Stimulated activated CD8-positive, alpha-beta memory T cell treated with anti-CD3 and anti-CD28 coated beads, Interleukin-4, amount 100 ng/mL, for 24 hours (primary cell): Measurements from ENCODE around the gene ARHGEF5.
A peak's percentile ranks its signal among the peaks of the same experiment; 100 is the strongest.
"Not testable (repeated sequence)": the region's sequence is repeated elsewhere in the genome, so short reads cannot be mapped to it uniquely, and the experiment has no call there.

Source experiments
- DNase-seq: peaks from one replicate; pipeline ENCODE4 v3.0.0-alpha.2; 2020; ENCODE audit warnings: low read depth

The ARHGEF5 gene

DNA sequence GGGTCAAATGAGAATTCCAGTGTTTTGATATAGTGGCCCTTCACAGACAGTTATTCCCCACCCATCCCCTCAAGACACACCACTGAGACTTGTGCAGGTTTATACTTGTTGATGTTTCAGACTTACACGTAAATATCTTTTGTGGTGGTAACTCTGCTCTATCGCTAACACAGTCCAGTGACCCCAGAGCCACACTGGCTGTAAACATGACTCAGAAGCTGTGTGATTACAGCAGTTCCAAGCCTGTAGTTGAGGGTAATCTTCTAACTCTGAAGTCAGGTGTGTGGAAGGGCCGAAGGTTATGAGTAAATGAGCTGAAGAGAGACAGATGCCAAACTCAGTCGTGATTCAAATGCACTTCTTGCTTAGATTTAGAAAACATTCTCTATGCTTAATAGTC lies 28.9 kb downstream of the ARHGEF5 start:
- no peak for DNase-seq

DNA sequence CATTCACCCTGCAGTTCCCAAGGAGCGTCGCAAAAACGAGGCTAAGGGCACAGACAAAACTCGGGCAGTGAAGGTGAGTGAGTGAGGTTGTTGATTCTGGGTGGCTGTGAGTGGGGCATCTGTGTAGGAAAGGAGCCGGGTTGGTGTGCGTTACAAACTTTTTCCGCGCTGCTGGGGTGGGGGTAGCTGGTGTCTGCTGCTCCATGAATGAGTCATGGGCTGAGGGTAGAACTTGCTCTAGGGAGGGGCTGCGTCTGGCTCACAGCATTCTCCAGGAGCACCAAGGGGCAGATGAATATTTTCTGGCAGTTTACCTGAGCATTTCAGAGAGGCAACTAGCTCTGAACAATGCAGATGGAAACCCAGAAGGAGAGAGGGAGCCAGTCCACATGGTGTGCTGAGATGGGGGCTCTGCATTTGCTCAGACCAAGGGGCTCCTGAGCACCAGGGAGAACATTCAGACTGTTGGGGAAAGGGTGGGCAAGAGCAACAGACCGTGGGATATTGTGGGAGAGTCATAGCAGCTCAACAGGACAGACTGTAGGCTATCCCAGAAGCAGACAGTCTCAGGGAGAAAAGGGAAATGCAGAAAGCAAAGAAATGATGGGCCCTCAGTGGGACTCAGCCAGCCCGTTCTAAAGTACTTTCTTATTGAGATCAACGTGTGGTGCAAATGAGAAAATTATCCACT lies 29.5 kb downstream of the ARHGEF5 start:
- peak; percentile 18 for DNase-seq

DNA sequence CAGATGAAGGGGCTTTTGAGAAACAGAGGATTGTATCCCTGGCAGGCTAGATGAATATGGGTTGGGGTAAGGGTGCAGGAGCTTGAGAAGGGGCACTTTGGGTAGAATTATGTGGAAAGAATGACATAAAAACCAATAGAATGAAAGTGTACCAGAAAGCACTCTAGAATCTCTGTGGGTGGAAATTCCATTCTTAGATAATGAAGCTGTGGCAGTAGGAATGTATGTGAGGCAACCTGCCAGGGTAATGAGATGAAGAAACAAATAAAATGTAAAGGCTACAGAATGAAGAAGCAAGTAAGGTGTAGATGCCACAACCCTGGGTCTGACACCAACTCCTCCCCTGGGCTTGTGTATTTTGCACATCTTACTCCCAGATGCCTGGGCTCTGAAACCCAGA lies 31.5 kb downstream of the ARHGEF5 start:
- DNase-seq, result no peak

DNA sequence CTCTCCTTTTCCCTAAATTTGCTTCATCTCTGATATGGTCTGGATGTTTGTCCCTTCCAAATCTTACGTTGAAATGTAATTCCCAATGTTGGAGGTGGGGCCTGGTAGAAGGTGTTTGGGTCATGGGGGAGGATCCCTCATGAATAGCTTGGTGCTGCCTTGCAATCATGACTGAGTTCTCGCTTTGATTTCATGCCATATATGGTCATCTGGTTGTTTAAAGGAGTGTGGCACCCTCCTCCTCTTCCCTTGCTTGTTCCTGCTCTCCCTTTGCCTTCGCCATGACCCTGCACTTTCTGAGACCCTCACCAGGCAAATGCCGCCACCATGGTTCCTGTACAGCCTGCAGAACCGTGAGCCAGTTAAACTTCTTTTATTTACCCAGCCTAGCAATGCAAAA lies 33.7 kb downstream of the ARHGEF5 start:
- DNase-seq, result no peak

DNA sequence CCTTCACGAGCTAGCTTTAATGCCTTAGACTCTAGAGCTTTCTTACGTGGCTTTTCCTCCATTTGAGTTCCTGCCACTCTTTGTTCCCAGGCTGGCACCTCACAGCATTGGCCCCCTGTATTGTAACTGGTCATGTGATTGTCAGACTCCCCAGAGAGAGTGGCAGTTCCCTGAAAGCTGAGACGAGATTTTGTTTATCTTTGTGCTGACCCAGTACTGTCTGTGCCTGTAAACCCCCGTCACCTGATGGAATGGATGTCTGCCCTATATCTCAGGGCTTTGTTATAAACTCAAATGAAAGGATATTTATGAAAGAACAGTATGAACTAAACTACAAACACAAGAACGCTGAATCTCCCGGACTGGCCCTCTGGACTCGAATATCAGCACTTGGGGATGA lies 35.3 kb downstream of the ARHGEF5 start:
- DNase-seq, result no peak

DNA sequence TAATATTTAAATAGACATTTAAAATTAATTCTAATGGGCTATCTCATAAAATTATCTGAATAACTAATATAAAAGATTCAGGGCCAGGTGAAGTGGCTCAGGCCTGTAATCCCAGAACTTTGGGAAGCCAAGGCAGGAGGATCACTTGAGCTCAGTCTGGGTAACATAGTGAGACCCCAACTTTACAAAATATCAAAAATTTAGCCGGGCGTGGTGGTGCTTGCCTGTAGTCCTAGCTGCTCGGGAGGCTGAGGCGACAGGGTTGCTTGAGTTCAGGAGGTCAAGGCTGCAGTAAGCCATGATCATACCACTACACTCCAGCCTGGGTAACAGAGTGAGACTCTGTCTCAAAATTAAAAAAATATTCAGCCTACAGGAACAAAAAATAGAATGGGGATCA lies 35.8 kb downstream of the ARHGEF5 start:
- DNase-seq, result no peak

DNA sequence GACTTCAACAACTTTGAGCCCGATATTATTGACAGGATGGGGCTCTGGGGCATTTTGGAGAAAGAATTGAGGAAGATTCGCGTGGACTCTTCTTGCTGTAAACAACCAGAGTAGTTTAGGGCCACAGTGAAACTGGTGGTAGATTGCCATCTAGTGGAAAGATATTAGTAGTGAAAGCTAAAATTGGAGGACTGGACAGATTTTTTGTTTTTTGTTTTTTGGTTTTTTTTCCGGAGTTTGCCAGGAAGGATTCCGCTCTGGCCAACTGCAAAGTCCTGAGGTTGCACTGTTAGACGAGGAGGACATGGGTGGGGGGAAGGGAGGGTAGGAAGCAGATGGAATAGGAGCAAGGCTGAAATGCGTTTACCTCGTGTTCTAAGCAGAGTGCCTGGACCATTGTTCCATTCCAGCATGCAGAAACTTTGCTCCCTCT lies 36.6 kb downstream of the ARHGEF5 start:
- DNase-seq, result no peak

DNA sequence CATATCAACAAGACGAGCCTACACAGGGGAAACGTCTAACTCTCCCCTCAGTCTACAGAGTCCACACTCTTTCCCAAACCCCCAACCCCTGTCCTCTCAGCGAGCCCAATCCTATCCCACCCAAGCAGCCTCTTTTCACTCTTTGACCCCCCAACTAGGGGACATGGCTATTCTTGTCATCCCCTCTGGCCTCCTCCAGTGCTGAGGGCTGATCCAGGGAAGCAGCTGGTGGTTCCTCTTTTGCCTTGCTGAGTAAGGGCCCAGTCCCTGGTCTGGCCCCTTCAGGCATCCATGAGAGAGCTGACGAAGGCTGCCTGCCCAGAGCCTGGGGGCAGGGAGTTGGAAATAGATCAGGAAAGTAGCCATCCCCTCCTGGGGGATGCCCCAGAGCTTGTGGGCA lies 41.9 kb downstream of the ARHGEF5 start:
- no peak for DNase-seq

DNA sequence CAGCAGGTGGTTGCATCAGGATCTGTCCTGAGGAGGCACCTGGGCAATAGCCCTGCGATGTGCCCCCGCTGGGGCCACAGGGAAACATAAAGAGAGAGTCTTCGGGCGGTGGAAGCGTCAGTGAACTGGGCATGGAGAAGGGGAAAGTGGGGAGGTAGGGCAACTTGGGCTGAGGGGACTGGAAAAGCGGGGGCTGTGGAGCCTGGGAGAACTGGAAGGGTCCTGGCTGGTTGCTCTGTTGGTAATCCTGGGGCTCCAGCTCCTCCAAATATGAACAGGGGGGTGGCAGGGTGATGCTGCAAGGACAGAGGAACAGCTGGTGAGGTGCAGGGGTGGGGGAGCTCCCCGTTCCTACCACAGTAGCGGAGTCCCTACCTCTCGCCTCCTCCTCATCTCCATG lies 43.1 kb downstream of the ARHGEF5 start:
- DNase-seq, result no peak

DNA sequence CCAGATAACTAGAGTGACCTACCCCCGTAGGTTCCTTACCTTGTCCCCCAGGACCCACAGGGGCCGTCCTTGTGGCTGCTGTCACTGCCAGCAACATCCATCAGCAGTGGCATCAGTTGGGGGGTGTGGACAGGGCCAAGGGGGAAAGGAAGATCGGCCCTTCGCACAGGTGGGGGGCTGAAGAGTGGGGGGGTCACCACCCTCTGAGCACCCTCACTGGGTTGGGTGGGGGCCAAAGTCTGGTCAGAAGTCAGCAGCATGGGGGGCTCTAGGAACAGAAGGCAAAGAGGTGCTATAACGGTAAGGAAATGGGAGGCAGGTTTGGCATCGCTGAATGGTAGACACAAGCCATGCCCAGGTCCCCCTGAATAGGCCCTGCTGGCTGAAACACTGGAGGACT lies 43.7 kb downstream of the ARHGEF5 start:
- no peak for DNase-seq

DNA sequence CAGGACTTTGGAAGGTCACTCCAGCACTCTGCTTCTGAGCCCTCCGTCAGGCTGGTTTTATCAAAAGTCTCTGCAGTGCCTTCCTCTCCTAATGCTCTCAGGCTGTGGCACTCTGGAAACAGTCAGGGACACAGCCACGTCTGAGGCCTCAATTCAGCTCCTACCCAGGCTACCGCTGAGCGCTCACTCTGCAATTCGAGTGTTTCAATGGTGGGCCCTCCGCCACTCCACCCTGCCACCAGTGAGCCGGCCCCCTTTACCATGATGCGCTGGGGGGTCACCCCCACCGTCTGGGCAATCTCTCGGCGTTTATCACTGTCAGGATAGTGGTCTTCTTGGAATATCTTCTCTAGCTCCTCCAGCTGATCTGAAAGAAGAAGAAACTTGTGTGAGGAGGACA lies 44.7 kb downstream of the ARHGEF5 start:
- DNase-seq, result no peak

DNA sequence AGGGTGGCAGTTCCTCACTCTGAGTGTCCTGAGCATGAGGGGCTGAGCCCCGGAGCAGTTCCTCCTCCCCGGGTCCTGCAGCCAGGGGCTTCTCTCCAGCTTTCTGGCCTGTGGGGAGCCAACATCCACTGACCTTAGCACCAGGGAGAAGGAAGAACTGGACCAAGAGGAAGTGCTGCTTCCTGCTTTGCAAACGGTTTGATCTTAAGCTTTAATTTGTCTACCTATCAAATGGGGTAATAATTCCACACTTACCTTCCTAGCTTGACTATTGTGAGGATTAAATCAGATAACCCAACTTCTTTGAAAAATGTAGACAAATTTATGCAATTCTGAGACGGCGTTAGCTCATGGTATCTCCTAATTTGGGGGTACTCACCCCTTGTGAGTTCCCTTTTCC lies 46.3 kb downstream of the ARHGEF5 start:
- DNase-seq, result no peak

DNA sequence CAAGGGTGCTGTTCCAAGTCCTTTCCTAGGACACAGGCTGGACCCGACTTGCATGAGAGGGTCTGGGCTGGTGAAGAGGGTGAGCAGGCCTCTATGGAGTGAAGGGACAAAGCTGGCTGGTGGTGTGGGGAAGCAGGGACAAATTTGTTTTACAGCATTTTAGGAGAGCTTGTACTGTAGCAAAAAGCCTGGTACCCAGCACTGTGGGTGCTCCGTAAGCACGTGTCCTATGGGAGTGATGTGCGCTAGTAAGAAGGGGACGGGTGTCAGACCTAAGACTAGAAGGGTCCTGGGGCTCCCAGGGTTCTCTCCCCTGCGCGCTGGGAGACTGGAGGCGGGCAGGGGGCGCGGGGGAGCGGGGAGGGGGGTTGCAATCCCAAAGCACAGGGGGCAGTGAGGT lies 47.9 kb downstream of the ARHGEF5 start:
- no peak for DNase-seq

DNA sequence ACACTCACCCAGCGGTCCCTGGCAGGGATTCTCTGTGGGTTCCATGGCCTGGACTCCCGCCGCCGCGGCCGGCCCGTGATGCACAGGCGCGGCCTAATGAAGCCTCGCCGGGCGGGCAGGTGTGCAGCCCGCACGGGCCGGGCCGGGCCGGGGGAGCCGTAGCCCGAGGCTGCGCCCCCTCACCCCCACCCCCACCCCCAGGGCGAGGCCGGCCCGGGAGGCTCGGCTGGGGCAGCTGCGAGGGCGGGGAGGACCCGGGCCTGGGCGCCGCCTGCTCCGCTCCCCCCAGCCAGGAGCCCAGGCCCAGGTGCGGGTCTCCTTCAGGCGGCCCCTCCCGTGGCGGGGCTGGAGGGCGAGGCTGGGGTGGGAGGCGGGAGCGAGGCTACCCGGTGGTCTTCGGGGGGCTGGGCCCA lies 48.5 kb downstream of the ARHGEF5 start, which contains the start of gene NOBOX:
NOBOX (minus strand) TSS at position 45 of the 413 bp plus-strand sequence.
- DNase-seq, result no peak

DNA sequence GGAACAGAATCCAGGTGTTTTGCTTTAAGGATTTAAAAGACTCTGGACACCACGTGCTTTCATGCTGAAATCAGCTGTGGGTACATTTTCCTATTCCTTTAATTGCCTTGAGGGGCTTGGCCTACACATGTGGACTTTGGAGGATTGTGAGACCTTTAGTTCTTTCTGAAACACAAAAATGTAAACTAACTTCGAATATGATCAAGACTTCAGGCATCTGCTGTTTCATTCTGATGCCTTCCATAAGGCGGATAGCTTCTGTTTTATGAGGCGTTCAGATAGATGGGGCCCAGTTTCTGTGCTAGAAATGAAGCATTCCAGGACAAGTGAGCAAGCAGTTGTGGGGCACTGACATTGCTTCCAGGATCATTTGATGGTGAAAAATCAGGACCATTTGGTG lies 49.7 kb downstream of the ARHGEF5 start:
- DNase-seq, result no peak

DNA sequence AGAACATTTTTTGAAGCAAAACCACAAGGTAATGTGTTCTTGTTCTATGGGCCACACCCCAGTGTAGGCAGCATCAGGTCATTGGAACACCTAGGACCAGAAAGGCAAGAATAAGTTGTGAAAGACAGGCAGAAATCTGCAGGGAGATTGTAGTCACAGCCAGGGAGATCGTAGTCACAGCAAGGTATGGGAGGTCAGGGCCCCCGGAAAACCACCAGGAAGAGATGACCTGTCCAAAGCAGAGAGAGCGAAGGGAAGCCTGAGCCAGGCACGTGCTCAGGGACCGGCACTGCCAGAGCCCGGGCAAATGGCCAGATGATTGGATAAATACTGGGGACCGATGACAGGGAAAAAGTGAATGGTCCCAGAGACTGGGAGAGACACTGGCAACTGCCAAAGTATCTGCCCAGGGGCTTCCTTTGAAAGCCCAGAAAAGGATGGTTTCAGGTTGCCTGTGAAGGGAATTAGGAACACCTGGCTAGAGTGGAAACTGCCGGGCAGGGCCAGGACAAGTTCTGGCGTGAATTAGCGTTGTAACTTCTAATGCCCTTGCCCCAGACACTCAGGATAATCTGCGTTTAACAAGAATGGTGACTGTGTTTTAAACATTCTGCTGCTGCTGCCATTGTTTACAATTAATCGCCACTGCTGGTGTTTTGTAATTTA lies 52.2 kb downstream of the ARHGEF5 start:
- DNase-seq, result no peak

DNA sequence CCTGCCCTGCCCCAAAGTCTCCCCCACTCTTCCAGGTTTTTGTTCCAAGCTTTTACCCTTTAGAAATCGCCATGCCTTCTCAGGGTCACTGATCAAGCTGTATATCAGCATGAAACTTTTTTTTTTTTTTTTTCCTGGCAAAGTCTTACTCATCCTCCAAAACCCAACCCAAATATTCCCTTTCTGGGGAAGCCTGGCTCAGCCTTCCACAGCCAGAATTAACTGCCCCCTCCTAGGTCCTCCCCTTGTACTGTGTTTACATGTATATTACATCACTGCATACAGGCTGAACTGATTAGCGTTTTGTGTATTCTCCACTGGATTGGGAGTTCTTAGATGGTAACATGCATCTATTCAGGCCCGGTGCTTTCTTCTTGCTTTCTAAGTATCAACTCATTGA lies 52.9 kb downstream of the ARHGEF5 start:
- no peak for DNase-seq

DNA sequence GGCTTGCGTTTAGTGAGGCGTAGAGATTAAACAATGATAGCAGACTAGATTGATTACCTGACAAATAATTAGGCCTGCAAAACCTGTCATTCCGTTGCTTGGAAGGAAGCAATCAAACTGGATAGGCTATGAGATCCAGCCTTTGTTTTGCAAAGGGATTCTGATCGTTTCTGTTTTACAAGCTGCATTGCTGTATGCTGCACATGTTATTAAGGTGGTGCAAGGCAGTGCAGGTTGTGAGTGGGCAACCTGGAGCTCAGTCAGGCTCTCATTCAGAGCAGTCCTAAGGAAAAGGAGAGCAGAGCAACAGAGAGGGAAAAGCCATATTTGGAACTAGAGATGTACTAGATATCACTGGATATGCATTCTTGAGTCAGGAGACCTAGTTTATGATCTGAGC lies 55.2 kb downstream of the ARHGEF5 start:
- no peak for DNase-seq

DNA sequence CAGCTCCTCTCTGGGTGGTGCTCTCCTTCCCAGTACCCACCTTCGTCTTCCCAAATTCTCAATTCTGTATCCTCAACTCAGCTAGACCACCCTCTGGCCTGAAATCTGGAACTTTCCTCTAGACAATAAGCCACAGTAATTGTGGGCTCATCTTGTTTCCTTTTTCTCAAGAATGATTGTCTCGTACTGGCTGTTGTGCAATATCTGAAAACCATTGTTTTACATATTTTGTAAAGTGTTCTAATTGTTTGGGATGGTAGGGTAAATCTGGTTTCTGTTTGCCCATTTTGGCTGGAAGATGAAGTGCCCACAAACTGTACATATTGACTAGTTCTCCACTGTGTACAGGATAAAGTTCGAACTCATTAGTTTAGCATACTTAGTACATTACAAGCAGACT lies 59.6 kb downstream of the ARHGEF5 start:
- no peak for DNase-seq

DNA sequence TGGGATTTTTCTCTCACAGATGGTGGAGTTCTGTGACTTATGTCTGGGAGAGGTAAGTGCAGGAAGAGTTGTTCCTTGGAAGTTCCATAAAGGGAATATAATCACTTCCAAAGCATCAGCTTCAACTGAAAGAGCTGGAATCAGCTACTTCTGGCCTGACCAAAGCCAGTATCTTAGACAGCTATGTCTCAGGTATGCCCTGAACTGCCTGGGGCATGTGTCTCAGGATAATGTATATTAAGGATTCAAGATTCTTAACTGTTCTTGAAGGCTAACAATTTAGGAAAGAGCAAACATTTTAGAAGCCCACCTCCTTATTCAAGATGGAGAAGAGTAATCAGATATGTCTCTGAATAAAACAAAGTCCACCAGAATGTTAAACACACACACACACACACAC lies 60.7 kb downstream of the ARHGEF5 start:
- no peak for DNase-seq

DNA sequence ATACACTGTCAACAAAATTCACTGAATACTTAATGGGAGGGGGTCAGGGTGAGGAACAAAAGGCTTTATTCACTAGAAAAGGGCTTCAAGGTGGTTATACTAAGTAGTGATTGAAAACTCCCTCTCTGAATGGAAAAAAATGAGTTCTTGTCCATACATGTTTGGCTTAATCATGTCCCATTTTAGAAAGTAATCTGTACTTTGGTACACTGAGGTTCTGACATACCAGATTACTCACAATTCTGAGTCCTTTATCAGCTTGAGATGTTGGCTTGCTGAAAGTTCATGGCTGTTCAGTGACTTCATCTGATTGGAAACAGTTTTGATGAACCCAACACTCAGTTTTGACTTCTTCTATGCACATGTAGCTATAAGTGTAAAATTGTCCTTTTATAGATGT lies 61.1 kb downstream of the ARHGEF5 start:
- no peak for DNase-seq

DNA sequence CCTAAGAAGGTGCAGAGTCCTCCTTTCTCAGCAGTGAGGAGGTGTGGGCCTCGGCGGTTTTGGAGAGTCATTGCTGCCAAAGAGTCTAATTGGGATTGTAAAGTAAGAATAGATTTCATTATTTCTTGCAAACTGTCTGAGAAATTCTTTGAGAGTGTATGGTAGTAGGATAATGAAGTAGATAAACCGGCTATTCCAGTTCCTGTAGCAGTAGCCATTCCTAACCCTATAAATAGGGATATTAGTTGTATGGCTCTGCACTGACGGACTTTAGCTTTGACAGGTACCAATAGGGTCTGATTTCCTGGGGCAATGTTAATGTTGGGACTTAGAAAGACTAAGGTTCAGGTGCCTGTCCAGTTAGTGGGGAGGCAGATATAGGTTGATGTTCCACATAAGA lies 63.7 kb downstream of the ARHGEF5 start:
- DNase-seq, result not testable (repeated sequence)

DNA sequence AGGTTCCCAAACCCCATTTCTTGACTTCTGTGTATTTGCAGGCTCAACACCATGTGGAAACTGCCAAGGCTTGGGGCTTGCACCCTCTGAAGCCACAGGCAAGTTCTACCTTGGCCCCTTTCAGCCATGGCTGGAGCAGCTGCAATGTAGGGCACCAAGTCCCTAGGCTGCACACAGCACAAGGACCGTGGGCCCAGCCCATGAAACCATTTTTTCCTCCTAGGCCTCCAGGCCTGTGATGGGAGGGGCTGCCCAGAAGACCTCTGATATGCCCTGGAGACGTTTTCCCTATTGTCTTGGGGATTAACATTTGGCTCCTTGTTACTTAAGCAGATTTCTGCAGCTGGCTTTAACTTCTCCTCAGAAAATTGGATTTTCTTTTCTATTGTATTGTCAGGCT lies 72.3 kb downstream of the ARHGEF5 start:
- DNase-seq, result not testable (repeated sequence)

DNA sequence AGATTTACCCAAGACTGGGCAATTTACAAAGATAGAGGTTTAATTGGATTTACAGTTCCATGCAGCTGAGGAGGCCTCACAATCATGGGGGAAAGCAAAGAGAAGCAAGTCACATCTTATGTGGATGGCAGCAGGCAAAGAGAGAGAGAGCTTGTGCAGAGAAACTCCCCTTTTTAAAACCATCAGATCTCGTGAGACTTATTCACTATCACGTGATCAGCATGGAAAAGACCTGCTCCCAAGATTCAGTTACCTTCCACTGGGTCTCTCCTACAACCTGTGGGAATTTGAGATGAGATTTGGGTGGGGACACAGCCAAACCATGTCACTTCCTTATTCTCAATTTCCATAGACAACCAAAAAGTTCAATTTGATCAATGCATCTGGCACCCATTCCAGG lies 73.2 kb downstream of the ARHGEF5 start:
- no peak for DNase-seq
